Gastrocnemius medialis (tissue), 4 donors: ENCODE results near the gene AP1M2.

Experiments used
- CTCF ChIP-seq, 5 experiments: fragments of 450-650 bp in 3 of 5; fragments of 200-600 bp in 2 of 5; sonication (generic) in 2 of 5; IDR thresholded peaks in 4 of 5; conservative IDR thresholded peaks in 1 of 5; 1 replicate in 4 of 5; 2 replicates in 1 of 5; pipeline ENCODE4 v1.5.1; 2016 to 2019; ENCODE audit warnings: antibody characterized with exemption in 5 of 5, mild to moderate bottlenecking in 3 of 5, moderate library complexity in 3 of 5
- POLR2A ChIP-seq, 2 donors: fragments of 450-650 bp; IDR thresholded peaks; one replicate each; pipeline ENCODE4 v1.6.1; 2017; ENCODE audit warnings: antibody characterized with exemption in 2 of 2, mild to moderate bottlenecking in 2 of 2, moderate library complexity in 2 of 2

DNA sequence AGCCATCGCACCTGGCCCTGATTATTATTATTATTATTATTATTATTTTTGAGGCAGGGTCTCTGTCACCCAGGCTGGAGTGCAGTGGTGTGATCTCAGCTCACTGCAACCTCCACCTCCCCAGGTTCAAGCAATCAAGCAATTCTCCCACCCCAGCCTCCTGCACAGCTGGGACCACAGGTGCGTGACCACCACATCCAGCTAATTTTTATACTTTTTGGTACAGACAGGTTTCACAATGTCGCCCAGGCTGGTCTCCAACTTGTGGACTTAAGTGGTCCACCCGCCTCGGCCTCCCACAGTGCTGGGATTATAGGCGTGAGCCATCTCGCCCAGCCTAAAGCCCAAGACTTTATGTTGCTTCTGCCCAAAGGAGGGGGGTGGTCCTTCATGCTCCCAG is 6.0 kb upstream of the AP1M2 start:
- no peak for TF ChIP-seq CTCF (IDR thresholded peaks at IDR 0.05 in 4 of 5, conservative IDR thresholded peaks at IDR 0.05 in 1 of 5)
- TF ChIP-seq POLR2A (IDR thresholded peaks at IDR 0.05) = no peak
